Right atrium auricular region (tissue), 2 donors: ENCODE measurements around the gene SNX12. TPM values are rescaled to one million over a fixed set of nuclear protein-coding genes. Genes with fewer than 3 reads are reported as not detected.

Source experiments
- DNase-seq: peaks from one replicate; pipeline ENCODE4 v3.0.0-alpha.2; 2019; ENCODE audit warnings: low spot score
- H3K27ac ChIP-seq, 2 donors: fragments of 200-600 bp; sonication (generic); 1 replicate in 1 of 2; 2 replicates in 1 of 2; pipeline ENCODE4 v1.5.1; 2016 to 2019
- H3K27me3 ChIP-seq, 2 donors: fragments of 200-600 bp; sonication (generic); one replicate each; pipeline versions ENCODE4 v1.5.1 to v1.6.0; 2017 to 2019
- H3K36me3 ChIP-seq: fragments of 200-600 bp; sonication (generic); one replicate; pipeline ENCODE4 v1.5.1; 2016
- H3K4me1 ChIP-seq, 2 donors: fragments of 200-600 bp; sonication (generic); one replicate each; pipeline versions ENCODE4 v1.5.1 to v1.6.0; 2017 to 2019
- H3K4me3 ChIP-seq, 2 donors: fragments of 200-600 bp; sonication (generic); 1 replicate in 1 of 2; 2 replicates in 1 of 2; pipeline ENCODE4 v1.5.1; 2017 to 2019; ENCODE audit warnings: mild to moderate bottlenecking in 1 of 2, moderate library complexity in 1 of 2
- H3K9me3 ChIP-seq, 2 donors: fragments of 200-600 bp; sonication (generic); one replicate each; pipeline ENCODE4 v1.5.1; 2019
- total RNA-seq, 2 donors: library from RNA; depleted of rRNA; stranded (reverse); fragments of >200 nt; gene quantifications; one replicate each; pipeline ENCODE4 v1.1.0, GENCODE V29; 2016
- TF ChIP-seq, protein P1 (sequence below), 2 donors: fragments of 200-600 bp; sonication (generic); IDR thresholded peaks; one replicate each; pipeline ENCODE4 v1.5.1; 2019; ENCODE audit warnings: antibody characterized with exemption in 2 of 2

The SNX12 gene
- total RNA-seq, result 10 to 100 TPM; 30.8 to 40.1 TPM

DNA sequence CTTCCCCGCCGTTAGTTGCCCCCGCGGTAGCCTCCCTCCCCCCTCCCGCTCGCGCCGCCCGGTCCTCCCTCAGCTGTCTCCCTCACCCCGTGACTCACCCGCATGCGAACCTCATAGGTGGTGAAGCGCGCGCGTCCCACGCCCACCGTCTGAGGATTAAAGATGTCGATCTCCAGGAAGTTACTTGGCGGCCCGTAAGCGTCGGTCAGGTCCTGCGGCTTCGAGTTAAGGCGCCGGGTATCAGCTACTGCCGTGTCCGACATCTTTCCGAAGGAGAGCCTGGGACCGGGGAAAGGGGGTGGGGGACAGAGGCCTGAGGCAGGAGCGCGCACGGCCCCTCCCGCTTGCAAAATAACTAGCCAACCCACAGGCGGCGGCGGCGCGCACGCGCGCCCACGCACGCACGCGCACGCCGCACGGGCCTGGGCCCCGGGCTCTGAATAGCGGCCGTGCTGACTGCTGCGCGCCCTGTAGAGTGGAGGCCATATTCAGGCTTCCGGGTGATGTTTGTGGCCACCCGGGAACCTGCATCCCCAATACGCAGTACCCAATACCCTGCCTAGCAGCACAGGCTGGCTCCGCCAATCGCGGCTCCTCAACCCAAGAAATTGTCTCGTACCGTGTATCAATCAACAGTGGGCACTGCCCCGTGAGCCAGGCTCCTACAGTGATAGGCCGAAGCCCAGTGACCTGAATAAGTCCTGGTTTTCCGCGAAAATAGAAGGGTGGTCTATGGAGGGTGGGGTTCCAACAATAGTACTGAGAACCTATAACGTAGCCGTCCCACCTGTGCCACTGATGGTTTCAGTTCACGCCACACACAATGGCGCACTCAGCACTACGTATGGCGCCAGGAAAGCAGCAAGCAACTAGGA, at the start of gene SNX12:
Gene SNX12 (minus strand): TSS at position 291 of the 875 bp plus-strand sequence. CDS start 28 bp downstream, at position 263.
- peak; percentile 95 for DNase-seq
- peak within 1 kb of the TSS; percentile 84 to 94 for H3K27ac ChIP-seq
- H3K27me3 ChIP-seq, result peaks cover 0 to 3% of the 10 kb centered on the region in 2 donors
- no peaks in the 10 kb centered on the region for H3K9me3 ChIP-seq
- H3K4me3 ChIP-seq, result peak within 1 kb of the TSS; percentile 60 to 65
- no peaks in the 10 kb centered on the region for H3K4me1 ChIP-seq
- H3K36me3 ChIP-seq, result no peaks in the 10 kb centered on the region
- TF ChIP-seq, protein P1, sequence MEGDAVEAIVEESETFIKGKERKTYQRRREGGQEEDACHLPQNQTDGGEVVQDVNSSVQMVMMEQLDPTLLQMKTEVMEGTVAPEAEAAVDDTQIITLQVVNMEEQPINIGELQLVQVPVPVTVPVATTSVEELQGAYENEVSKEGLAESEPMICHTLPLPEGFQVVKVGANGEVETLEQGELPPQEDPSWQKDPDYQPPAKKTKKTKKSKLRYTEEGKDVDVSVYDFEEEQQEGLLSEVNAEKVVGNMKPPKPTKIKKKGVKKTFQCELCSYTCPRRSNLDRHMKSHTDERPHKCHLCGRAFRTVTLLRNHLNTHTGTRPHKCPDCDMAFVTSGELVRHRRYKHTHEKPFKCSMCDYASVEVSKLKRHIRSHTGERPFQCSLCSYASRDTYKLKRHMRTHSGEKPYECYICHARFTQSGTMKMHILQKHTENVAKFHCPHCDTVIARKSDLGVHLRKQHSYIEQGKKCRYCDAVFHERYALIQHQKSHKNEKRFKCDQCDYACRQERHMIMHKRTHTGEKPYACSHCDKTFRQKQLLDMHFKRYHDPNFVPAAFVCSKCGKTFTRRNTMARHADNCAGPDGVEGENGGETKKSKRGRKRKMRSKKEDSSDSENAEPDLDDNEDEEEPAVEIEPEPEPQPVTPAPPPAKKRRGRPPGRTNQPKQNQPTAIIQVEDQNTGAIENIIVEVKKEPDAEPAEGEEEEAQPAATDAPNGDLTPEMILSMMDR (IDR thresholded peaks at IDR 0.05), result no peak

DNA sequence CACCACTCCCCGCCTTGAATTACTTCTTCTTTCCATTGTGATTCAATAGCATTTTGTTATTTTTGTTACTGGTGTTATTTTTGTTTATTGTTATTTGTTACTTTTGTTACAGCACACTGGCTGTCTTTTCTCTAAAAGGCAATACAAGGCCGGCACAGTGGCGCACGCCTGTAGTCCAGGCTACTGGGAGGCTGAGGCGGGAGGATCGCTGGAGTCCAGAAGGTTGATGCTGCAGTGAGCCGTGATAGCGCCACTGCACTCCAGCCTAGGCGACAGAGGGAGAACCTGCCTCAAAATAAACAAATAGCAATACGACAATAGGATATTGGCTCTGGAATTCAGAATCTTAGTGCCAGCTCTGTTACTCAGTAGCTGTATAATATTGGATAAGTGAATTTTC, 49.2 kb upstream of the SNX12 start:
- no peaks in the 10 kb centered on the region for H3K9me3 ChIP-seq
- no peak overlapping the region for H3K4me3 ChIP-seq
- H3K27me3 ChIP-seq, result no peaks in the 10 kb centered on the region
- H3K4me1 ChIP-seq, result peaks cover 0 to 6% of the 10 kb centered on the region in 2 donors
- H3K36me3 ChIP-seq, result peaks cover 18% of the 10 kb centered on the region
- TF ChIP-seq, protein P1 (IDR thresholded peaks at IDR 0.05), result no peak
- no peak overlapping the region for H3K27ac ChIP-seq
- DNase-seq, result no peak

DNA sequence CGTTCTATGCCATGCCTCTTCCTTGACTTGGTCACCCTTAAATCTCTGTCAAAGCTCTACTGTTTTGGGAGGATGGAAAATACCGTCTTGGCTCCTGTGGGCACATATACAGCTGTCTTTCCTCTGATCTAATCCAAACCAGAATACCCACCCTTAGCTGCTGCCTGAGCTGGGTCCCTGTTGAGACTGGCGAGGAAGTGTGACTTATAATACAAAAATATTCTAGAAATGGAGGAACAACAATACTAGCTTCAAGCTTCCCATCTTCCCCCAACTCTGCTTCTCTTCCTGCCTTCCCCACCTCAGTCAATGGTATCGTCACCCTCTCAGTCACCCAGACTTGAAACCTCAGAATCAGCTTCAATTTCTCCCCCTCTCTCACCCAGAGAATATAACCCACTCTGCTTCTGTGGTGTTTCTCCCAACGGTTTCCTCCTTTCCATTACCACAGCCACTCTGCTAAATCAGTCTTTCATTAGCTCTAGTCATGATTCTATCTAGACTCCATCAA, 43.8 kb upstream of the SNX12 start:
- no peaks in the 10 kb centered on the region for H3K4me1 ChIP-seq
- H3K27ac ChIP-seq, result no peak overlapping the region
- H3K4me3 ChIP-seq, result no peak overlapping the region
- H3K27me3 ChIP-seq, result no peaks in the 10 kb centered on the region
- DNase-seq, result no peak
- H3K9me3 ChIP-seq, result no peaks in the 10 kb centered on the region
- no peaks in the 10 kb centered on the region for H3K36me3 ChIP-seq
- TF ChIP-seq, protein P1 (IDR thresholded peaks at IDR 0.05), result no peak

DNA sequence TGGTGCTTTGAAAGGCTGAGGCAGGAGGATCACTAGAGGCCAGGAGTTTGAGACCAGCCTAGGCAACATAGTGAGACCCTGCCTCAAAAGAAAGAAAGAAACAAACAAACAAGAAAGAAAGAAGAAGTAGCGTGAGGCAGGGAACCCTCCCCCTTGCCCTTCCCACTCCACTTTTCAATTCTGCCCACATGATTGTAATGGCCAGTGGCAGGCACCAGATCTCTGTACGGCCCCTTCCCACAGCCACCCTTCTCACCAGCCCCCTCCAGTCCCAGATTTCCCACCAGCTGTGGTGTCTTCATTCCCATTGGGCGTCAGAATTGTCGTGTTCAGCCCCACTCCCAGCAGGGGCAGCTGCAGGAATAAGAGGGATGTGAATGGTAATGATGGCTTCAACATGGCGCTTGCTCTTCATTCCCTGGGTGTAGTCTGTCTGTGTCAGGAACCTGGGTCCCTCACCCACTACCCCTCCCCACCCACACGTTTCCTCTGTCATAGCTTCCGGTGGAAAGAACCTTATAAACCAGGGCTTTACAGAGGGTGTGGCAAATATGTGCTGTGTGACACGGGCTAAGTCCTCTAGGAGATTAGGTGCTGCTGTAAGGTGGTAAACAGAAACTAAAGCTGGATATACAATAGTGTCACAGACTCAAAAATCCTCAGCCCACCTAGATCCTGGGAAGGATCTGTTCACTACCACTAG, 43.2 kb upstream of the SNX12 start, which contains the start of gene IL2RG:
Gene IL2RG (minus strand): TSS at position 437 of the 703 bp plus-strand sequence. CDS start 38 bp downstream, at position 399.
- H3K36me3 ChIP-seq, result no peaks in the 10 kb centered on the region
- H3K4me3 ChIP-seq, result no peak within 1 kb of the TSS
- TF ChIP-seq, protein P1 (IDR thresholded peaks at IDR 0.05), result no peak
- H3K27me3 ChIP-seq, result no peaks in the 10 kb centered on the region
- H3K4me1 ChIP-seq, result no peaks in the 10 kb centered on the region
- DNase-seq, result no peak
- no peaks in the 10 kb centered on the region for H3K9me3 ChIP-seq
- H3K27ac ChIP-seq, result no peak within 1 kb of the TSS

DNA sequence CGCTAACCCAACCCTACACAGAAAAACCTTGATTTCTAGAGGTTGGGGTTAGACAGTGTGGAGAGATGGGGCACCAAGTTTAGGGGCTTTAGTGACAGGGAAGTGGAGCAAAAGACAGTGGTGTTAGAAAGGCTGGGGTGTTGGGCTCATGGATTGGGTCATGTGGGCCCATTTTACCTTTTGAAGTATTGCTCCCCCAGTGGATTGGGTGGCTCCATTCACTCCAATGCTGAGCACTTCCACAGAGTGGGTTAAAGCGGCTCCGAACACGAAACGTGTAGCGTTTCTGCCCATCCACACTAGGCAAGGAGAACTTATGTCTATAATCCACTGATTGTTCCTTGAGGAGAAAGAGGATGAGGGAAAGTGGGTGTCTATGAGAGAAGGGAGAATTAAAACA, 40.9 kb upstream of the SNX12 start:
- no peak overlapping the region for H3K27ac ChIP-seq
- no peaks in the 10 kb centered on the region for H3K36me3 ChIP-seq
- no peak overlapping the region for H3K4me3 ChIP-seq
- no peaks in the 10 kb centered on the region for H3K9me3 ChIP-seq
- TF ChIP-seq, protein P1 (IDR thresholded peaks at IDR 0.05), result no peak
- H3K4me1 ChIP-seq, result no peaks in the 10 kb centered on the region
- no peak for DNase-seq
- no peaks in the 10 kb centered on the region for H3K27me3 ChIP-seq
